ENCODE results near the gene ASIC3. TPM values are rescaled to one million over a fixed set of nuclear protein-coding genes. Genes with fewer than 3 reads are reported as not detected.

The ASIC3 gene
- total and polyA plus RNA-seq, 2 of the 8 experiments (the other 6 are each of a cell fraction or from before 2014, with no cell fraction given), result 1.6 to 1.9 TPM

DNA sequence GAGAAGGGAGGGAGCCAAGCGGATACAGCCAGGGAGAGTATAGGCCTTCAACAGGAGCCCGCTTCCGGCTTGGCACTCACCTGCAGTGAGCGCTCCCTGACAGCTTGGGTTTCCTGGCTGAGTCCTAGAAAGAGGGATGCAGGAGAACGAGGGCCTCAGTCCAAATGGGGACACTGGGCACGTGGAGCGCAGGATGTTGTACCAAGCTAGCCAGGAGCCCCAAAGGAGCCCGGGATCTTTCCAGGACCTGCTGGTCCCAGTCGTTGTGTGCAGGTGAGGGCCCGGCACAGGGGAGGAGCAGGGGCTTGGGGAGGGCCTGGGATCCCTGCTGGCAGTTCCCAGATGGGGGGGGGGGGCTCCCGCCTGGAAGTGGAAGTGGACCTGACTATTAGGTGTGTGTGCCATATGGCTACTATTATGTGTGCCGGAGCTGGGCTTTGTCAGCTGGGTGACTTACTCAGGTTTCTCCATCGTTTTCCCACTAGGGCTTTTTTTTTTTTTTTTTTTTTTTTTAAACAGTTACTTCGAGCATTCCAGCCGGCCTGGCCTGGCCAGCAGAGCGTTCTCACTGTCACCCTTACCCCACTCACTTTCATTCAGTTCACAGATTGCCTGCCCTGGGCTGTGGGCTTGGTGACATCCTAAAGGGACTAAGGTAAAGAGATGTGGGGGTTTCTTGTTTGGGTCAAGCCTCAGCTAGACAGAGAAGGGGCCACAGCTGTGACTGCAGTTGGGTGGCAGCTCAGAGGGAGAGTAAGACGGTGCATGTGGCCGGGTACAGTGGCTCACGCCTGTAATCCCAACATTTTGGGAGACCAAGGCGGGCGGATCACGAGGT lies 41.8 kb downstream of the ASIC3 start:
- H3K56ac ChIP-seq (replicated peaks; ENCODE audit: insufficient read length, low read depth, low read length), result no peak overlapping the region
- H2BK20ac ChIP-seq (ENCODE audit: low read length), result no peak overlapping the region
- peaks cover 11 to 70% of the 10 kb centered on the region in 2 experiments; a peak in 3 of 4 replicates for H3K79me2 ChIP-seq (ENCODE audit: control insufficient read depth in 1 of 2, insufficient read depth in 2 of 2, low read length in 2 of 2)
- H4K91ac ChIP-seq (replicated peaks; ENCODE audit: insufficient read length, low read length), result no peak overlapping the region
- no peak overlapping the region for H3K27ac ChIP-seq (ENCODE audit: low read depth, low read length)
- H3K23ac ChIP-seq (ENCODE audit: insufficient read length), result no peak overlapping the region
- H2AFZ ChIP-seq (ENCODE audit: low read length), result no peak overlapping the region
- ChIA-PET POLR2A (ENCODE audit: partially characterized antibody) (interaction anchor here (1.1 to 4.9 kb wide), 4 partner anchors 13 to 71 kb away, joined by 3 to 33 read pairs (median 5); no protein-coding TSS in a partner anchor), CTCF (ENCODE audit: partially characterized antibody) (interaction anchor here (0.7 to 15.1 kb wide), 19 partner anchors 13 to 105 kb away, joined by 3 to 448 read pairs (median 6); no protein-coding TSS in a partner anchor)
- no peaks in the 10 kb centered on the region for H3K36me3 ChIP-seq (ENCODE audit: control insufficient read depth in 2 of 4, insufficient read depth in 4 of 4, low read length in 3 of 4)
- H3K4me2 ChIP-seq (ENCODE audit: insufficient read depth in 1 of 2, low read depth in 2 of 2, low read length in 2 of 2), result peak overlapping the region; percentile 73 to 83; a peak in 3 of 4 replicates
- peaks cover 6 to 38% (median 23%) of the 10 kb centered on the region in 4 experiments for H3K4me1 ChIP-seq (replicated peaks in 1 of 4; ENCODE audit: control insufficient read depth in 3 of 4, insufficient read depth in 4 of 4, low read length in 3 of 4)
- no peak overlapping the region; the same call in 1 of the 2 replicates for H3K18ac ChIP-seq (ENCODE audit: extremely low read depth, low read length)
- no peak overlapping the region for H2BK120ac ChIP-seq (replicated peaks; ENCODE audit: low read depth, low read length)
- H4K5ac ChIP-seq (ENCODE audit: insufficient read length, low read depth, low read length), result no peak overlapping the region
- no peak overlapping the region for H2BK5ac ChIP-seq (ENCODE audit: low read depth, low read length)
- H4K8ac ChIP-seq (ENCODE audit: extremely low read depth, insufficient read depth, low read length), result no peak overlapping the region; the same call in 1 of the 2 replicates
- H2AK5ac ChIP-seq (ENCODE audit: low read depth, low read length), result no peak overlapping the region
- no peak overlapping the region for H3K14ac ChIP-seq (ENCODE audit: insufficient read length)
- FAIRE-seq (no peak), DNase-seq (ENCODE audit: low read depth in 1 of 2, low spot score in 2 of 2) (no peak)
- H3K9me3 ChIP-seq (ENCODE audit: insufficient read depth in 2 of 2, low read depth in 1 of 2, low read length in 1 of 2), result no peaks in the 10 kb centered on the region
- no peak overlapping the region for H2BK15ac ChIP-seq (ENCODE audit: low read length)
- no peak overlapping the region for H3K4ac ChIP-seq (replicated peaks; ENCODE audit: insufficient read length, low read depth, low read length)
- peaks cover 0 to 21% (median 9%) of the 10 kb centered on the region in 4 experiments; a peak in 6 of 7 replicates for H3K27me3 ChIP-seq (replicated peaks in 1 of 4; ENCODE audit: control insufficient read depth in 3 of 4, extremely low read depth in 1 of 4, insufficient read depth in 3 of 4, low read length in 3 of 4)
- H3K79me1 ChIP-seq (ENCODE audit: low read depth, low read length), result peaks cover 12% of the 10 kb centered on the region; the same call in 1 of the 2 replicates
- H3K9ac ChIP-seq (replicated peaks in 1 of 4; ENCODE audit: extremely low read depth in 1 of 4, low read depth in 3 of 4, low read length in 3 of 4), result peak overlapping the region in 2 of 4 experiments; percentile 6 to 56; a peak in 2 of 7 replicates
- H4K20me1 ChIP-seq (replicated peaks in 1 of 2; ENCODE audit: control insufficient read depth in 1 of 2, insufficient read depth in 2 of 2, low read length in 2 of 2), result peaks cover 40 to 59% of the 10 kb centered on the region in 2 experiments
- H3K4me3 ChIP-seq (ENCODE audit: extremely low read depth in 1 of 4, insufficient read depth in 2 of 4, low read depth in 3 of 4, low read length in 4 of 4), result peak overlapping the region in 1 of 4 experiments; percentile 3; a peak in 2 of 8 replicates
- H3K23me2 ChIP-seq (ENCODE audit: low read depth, low read length), result peaks cover 16% of the 10 kb centered on the region; the same call in 1 of the 2 replicates
- no peak overlapping the region for H2BK12ac ChIP-seq (ENCODE audit: low read depth, low read length)
- 79% methylated on average over 21 of the region's 22 CpGs; no CpG with 5 or more reads in 1 of the 2 experiments for WGBS, 2 experiments (ENCODE audit: extremely low coverage in 1 of 2, insufficient coverage in 1 of 2, insufficient read length in 1 of 2, insufficient replicate concordance in 2 of 2, low coverage in 1 of 2, low lambda C conversion rate in 2 of 2, missing lambda C conversion rate in 1 of 2)
- TF ChIP-seq SRF (IDR thresholded peaks at IDR 0.05; ENCODE audit: low read depth, low read length) (no peak), GTF2F1 (IDR thresholded peaks at IDR 0.05; ENCODE audit: borderline replicate concordance, low read depth, low read length) (no peak), EZH2 (IDR thresholded peaks at IDR 0.05; ENCODE audit: low read depth, low read length, severe bottlenecking) (no peak), CEBPB (IDR thresholded peaks at IDR 0.05; ENCODE audit: low read depth, low read length) (no peak), JUND (IDR thresholded peaks at IDR 0.05; ENCODE audit: low read length) (no peak), CHD1 (IDR thresholded peaks at IDR 0.05; ENCODE audit: low read depth, low read length) (no peak), BRCA1 (IDR thresholded peaks at IDR 0.05; ENCODE audit: low read depth, low read length) (no peak)
- TF ChIP-seq, protein P1, sequence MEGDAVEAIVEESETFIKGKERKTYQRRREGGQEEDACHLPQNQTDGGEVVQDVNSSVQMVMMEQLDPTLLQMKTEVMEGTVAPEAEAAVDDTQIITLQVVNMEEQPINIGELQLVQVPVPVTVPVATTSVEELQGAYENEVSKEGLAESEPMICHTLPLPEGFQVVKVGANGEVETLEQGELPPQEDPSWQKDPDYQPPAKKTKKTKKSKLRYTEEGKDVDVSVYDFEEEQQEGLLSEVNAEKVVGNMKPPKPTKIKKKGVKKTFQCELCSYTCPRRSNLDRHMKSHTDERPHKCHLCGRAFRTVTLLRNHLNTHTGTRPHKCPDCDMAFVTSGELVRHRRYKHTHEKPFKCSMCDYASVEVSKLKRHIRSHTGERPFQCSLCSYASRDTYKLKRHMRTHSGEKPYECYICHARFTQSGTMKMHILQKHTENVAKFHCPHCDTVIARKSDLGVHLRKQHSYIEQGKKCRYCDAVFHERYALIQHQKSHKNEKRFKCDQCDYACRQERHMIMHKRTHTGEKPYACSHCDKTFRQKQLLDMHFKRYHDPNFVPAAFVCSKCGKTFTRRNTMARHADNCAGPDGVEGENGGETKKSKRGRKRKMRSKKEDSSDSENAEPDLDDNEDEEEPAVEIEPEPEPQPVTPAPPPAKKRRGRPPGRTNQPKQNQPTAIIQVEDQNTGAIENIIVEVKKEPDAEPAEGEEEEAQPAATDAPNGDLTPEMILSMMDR (IDR thresholded peaks at IDR 0.05; ENCODE audit: control extremely low read depth in 1 of 3, insufficient read depth in 1 of 3, low read depth in 1 of 3, low read length in 3 of 3), result no peak
